GM12878 (cell line): ENCODE measurements around the gene TSPAN5. TPM values are rescaled to one million over a fixed set of nuclear protein-coding genes. Genes with fewer than 3 reads are reported as not detected.
A peak's percentile ranks its signal among the peaks of the same experiment; 100 is the strongest.

Source experiments
- ASH2L ChIP-seq: fragments of 300-600, 200-600 bp; sonication (generic); IDR thresholded peaks from 2 replicates; pipeline ENCODE4 v1.6.1; 2017; ENCODE audit warnings: low read depth, mild to moderate bottlenecking, borderline replicate concordance
- IKZF2 ChIP-seq, 2 experiments: fragments of 450-650 bp; IDR thresholded peaks; 2 replicates each; pipeline ENCODE4 v1.6.1; 2017; ENCODE audit warnings: mild to moderate bottlenecking in 2 of 2, moderate library complexity in 2 of 2
- KLF5 ChIP-seq: fragments of 450-650 bp; IDR thresholded peaks from 2 replicates; pipeline ENCODE4 v1.6.1; 2014; ENCODE audit warnings: mild to moderate bottlenecking; ENCODE audit not compliant: partially characterized antibody
- PAX8 ChIP-seq: fragments of 450-650 bp; IDR thresholded peaks from 2 replicates; pipeline ENCODE4 v1.6.1; 2017; ENCODE audit warnings: mild to moderate bottlenecking, moderate library complexity
- SMAD5 ChIP-seq: IDR thresholded peaks from 2 replicates; pipeline ENCODE4 v1.6.1; 2016; ENCODE audit warnings: antibody characterized with exemption, low read depth
- TBL1XR1 ChIP-seq: IDR thresholded peaks from 2 replicates; pipeline ENCODE4 v1.6.1; 2012; ENCODE audit warnings: low read depth, low read length, improper control_type of control experiment
- ZNF24 ChIP-seq: fragments of 450-650 bp; IDR thresholded peaks from 2 replicates; pipeline ENCODE4 v1.6.1; 2017; ENCODE audit warnings: antibody characterized with exemption, mild to moderate bottlenecking
- polyA plus RNA-seq, 11 experiments: library from polyadenylated mRNA; depleted of rRNA in 4 of 11; unstranded in 6 of 11; stranded (reverse) in 5 of 11; fragments of >200 nt; fragmentation: Nextera tagmentation in 4 of 11; fragmentation: Illumina TruSeq in 1 of 11; extraction: Ambion mirVana in 4 of 11; extraction: Trizol in 1 of 11; gene quantifications; 1 replicate in 1 of 11; 2 replicates in 10 of 11; pipeline versions ENCODE4 v1.2.1 to v1.2.3, GENCODE V29; 2011 to 2016; ENCODE audit warnings: inconsistent platforms in 2 of 11, missing spikeins in 2 of 11, low read depth in 1 of 11
- total RNA-seq, 4 experiments: library from RNA; depleted of rRNA in 3 of 4; stranded (reverse); fragments of >200 nt in 3 of 4; fragmentation: Illumina TruSeq in 1 of 4; extraction: Trizol in 1 of 4; gene quantifications; 2 replicates each; pipeline versions ENCODE4 v1.2.1 to v1.2.3, GENCODE V29; 2013 to 2021
- TF ChIP-seq, protein P1 (sequence below), 3 experiments: IDR thresholded peaks in 2 of 3; conservative IDR thresholded peaks in 1 of 3; 2 replicates each; pipeline ENCODE4 v1.5.1; 2011; ENCODE audit warnings: low read depth in 3 of 3, low read length in 3 of 3, mild to moderate bottlenecking in 3 of 3, control low read depth in 2 of 3, moderate library complexity in 2 of 3, inconsistent platforms in 1 of 3, mixed read lengths in 1 of 3; ENCODE audit not compliant: control insufficient read depth in 2 of 3, insufficient read depth in 1 of 3; ENCODE audit errors: extremely low read depth in 1 of 3
- TF ChIP-seq, protein P2 (sequence below): fragments of 450-650 bp; IDR thresholded peaks from 2 replicates; pipeline ENCODE4 v1.6.1; 2016; ENCODE audit warnings: mild to moderate bottlenecking
- TF ChIP-seq, protein P3 (sequence below): IDR thresholded peaks from 2 replicates; pipeline ENCODE4 v1.6.1; 2011; ENCODE audit warnings: low read depth, mild to moderate bottlenecking, low read length, moderate library complexity, borderline replicate concordance; ENCODE audit errors: extremely low read depth
- TF ChIP-seq, protein P4 (sequence below): fragments of 450-650 bp; formaldehyde crosslinking; IDR thresholded peaks from 2 replicates; pipeline ENCODE4 v1.5.0; 2022; ENCODE audit warnings: mild to moderate bottlenecking, missing genetic modification characterization
- TF ChIP-seq, protein P5 (sequence below): IDR thresholded peaks from 2 replicates; pipeline ENCODE4 v1.6.1; 2012; ENCODE audit warnings: low read length, inconsistent platforms

Gene TSPAN5
- total and polyA plus RNA-seq, 10 of the 15 experiments (the other 5 are each of a cell fraction or from before 2014, with no cell fraction given) = 0.09 to 8.2 (median 0.27) TPM

DNA sequence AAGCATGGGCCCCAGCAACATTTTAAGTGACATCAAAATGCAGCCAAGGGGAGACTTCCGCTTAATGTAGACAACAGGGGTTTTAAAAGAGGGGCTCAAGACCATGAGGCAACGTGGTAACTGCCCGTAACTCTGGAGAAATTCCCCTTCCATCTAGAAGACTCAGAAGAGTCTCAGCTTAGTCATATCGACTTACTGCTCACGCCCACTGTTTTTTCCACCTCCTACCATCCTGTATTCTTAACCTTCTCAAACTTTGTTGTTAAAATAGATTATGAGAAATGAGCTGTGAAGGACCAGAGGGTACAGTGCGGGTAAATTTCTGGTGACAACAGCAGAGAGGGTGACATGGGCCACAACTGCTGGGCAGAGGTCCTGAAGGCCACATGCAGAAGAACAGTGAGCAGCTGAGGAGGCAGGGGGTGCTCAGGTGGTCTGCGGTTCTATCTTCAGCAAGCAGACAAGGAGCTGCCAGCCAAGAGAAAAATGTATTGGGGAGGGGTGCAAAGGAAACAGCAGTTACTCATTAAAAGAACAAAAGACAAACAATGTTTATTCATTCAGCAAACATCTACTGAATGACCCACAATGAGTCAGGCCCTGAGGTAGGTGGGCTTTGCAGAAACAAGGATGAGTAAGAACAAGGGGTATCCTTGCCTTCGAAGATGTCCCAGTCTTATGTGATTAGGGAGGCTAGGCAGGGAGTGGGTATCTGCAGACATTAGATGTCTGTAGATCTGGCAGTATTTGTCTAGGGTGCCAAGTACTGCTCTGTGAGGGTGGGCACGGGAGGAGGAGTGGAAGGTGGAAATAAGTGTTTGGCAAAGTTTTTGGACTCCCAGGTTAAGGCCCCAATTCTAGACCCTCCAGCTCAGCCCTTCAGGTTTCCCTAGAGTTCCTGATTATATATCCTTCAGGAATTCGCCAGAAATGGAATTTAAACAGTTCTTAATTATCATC is 175.3 kb downstream of the TSPAN5 start (continued):
- TF ChIP-seq, protein P1, sequence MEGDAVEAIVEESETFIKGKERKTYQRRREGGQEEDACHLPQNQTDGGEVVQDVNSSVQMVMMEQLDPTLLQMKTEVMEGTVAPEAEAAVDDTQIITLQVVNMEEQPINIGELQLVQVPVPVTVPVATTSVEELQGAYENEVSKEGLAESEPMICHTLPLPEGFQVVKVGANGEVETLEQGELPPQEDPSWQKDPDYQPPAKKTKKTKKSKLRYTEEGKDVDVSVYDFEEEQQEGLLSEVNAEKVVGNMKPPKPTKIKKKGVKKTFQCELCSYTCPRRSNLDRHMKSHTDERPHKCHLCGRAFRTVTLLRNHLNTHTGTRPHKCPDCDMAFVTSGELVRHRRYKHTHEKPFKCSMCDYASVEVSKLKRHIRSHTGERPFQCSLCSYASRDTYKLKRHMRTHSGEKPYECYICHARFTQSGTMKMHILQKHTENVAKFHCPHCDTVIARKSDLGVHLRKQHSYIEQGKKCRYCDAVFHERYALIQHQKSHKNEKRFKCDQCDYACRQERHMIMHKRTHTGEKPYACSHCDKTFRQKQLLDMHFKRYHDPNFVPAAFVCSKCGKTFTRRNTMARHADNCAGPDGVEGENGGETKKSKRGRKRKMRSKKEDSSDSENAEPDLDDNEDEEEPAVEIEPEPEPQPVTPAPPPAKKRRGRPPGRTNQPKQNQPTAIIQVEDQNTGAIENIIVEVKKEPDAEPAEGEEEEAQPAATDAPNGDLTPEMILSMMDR (IDR thresholded peaks at IDR 0.05 in 2 of 3, conservative IDR thresholded peaks at IDR 0.05 in 1 of 3; ENCODE audit: control insufficient read depth in 2 of 3, extremely low read depth in 1 of 3, insufficient read depth in 1 of 3, low read depth in 3 of 3, low read length in 3 of 3) = no peak
- TF ChIP-seq, protein P2, sequence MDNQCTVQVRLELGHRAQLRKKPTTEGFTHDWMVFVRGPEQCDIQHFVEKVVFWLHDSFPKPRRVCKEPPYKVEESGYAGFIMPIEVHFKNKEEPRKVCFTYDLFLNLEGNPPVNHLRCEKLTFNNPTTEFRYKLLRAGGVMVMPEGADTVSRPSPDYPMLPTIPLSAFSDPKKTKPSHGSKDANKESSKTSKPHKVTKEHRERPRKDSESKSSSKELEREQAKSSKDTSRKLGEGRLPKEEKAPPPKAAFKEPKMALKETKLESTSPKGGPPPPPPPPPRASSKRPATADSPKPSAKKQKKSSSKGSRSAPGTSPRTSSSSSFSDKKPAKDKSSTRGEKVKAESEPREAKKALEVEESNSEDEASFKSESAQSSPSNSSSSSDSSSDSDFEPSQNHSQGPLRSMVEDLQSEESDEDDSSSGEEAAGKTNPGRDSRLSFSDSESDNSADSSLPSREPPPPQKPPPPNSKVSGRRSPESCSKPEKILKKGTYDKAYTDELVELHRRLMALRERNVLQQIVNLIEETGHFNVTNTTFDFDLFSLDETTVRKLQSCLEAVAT = 0 out of 2 replicates have a peak, but pooled peaks have one; percentile 18
- 0 out of 2 replicates have a peak, but pooled peaks have one; percentile 19 for TF ChIP-seq TBL1XR1
- no peak for TF ChIP-seq KLF5
- TF ChIP-seq ZNF24 = no peak
- TF ChIP-seq, protein P3, sequence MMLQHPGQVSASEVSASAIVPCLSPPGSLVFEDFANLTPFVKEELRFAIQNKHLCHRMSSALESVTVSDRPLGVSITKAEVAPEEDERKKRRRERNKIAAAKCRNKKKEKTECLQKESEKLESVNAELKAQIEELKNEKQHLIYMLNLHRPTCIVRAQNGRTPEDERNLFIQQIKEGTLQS = no peak
- TF ChIP-seq ASH2L = no peak
- peak; percentile 89 for TF ChIP-seq IKZF2 (IDR thresholded peaks at IDR 0.05)
- no peak for TF ChIP-seq SMAD5
- TF ChIP-seq PAX8 = no peak
- TF ChIP-seq, protein P4, sequence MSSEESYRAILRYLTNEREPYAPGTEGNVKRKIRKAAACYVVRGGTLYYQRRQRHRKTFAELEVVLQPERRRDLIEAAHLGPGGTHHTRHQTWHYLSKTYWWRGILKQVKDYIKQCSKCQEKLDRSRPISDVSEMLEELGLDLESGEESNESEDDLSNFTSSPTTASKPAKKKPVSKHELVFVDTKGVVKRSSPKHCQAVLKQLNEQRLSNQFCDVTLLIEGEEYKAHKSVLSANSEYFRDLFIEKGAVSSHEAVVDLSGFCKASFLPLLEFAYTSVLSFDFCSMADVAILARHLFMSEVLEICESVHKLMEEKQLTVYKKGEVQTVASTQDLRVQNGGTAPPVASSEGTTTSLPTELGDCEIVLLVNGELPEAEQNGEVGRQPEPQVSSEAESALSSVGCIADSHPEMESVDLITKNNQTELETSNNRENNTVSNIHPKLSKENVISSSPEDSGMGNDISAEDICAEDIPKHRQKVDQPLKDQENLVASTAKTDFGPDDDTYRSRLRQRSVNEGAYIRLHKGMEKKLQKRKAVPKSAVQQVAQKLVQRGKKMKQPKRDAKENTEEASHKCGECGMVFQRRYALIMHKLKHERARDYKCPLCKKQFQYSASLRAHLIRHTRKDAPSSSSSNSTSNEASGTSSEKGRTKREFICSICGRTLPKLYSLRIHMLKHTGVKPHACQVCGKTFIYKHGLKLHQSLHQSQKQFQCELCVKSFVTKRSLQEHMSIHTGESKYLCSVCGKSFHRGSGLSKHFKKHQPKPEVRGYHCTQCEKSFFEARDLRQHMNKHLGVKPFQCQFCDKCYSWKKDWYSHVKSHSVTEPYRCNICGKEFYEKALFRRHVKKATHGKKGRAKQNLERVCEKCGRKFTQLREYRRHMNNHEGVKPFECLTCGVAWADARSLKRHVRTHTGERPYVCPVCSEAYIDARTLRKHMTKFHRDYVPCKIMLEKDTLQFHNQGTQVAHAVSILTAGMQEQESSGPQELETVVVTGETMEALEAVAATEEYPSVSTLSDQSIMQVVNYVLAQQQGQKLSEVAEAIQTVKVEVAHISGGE (CRISPR knock-in tag) = no peak
- TF ChIP-seq, protein P5, sequence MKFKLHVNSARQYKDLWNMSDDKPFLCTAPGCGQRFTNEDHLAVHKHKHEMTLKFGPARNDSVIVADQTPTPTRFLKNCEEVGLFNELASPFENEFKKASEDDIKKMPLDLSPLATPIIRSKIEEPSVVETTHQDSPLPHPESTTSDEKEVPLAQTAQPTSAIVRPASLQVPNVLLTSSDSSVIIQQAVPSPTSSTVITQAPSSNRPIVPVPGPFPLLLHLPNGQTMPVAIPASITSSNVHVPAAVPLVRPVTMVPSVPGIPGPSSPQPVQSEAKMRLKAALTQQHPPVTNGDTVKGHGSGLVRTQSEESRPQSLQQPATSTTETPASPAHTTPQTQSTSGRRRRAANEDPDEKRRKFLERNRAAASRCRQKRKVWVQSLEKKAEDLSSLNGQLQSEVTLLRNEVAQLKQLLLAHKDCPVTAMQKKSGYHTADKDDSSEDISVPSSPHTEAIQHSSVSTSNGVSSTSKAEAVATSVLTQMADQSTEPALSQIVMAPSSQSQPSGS = peak; percentile 87
